GM04504 (cell line): ENCODE results near the gene SH3GL1.

Experiments
- DNase-seq: peaks from one replicate; pipeline ENCODE4 v3.0.0-alpha.2; 2012; ENCODE audit warnings: low read depth

SH3GL1 gene

DNA sequence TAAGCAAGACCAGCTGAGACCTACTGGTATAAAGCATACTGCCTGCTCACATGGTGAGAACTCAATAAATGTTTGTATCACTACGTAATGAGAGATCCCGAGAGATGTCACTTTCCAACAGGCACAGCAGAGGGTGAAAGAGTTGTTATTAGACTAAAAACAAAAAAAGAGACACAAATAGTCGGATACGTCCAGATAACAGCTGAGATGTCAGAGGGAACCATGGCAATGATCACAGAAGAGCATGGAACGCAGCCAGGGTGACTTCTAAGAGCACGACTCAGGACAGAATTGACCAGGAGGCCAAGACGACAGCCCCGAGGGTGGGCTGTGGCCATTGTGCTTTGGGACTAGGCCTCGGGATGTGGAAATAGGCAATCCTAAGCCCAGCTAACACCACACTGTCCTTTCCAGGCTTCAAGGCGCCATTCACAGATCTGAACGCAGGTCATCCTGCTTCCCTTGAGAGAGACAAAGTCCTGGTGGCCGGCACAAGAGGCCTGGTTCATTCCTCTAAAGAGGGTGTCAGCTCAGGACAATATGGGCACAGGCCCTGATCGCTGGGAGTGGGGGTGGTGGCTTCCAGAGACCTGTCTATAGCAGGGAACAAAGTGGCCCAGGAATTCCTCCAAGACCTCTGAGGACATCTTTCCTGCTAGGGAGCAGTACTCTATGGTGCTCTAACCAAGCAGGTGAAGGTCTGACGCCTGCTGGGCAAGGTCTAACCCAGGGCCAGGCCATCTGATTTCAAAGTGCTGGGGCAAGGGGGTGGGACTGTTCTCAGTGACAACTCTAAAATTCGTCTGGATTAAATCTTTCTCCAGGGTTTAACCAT lies 3.2 kb downstream of the SH3GL1 start:
- DNase-seq = no peak

DNA sequence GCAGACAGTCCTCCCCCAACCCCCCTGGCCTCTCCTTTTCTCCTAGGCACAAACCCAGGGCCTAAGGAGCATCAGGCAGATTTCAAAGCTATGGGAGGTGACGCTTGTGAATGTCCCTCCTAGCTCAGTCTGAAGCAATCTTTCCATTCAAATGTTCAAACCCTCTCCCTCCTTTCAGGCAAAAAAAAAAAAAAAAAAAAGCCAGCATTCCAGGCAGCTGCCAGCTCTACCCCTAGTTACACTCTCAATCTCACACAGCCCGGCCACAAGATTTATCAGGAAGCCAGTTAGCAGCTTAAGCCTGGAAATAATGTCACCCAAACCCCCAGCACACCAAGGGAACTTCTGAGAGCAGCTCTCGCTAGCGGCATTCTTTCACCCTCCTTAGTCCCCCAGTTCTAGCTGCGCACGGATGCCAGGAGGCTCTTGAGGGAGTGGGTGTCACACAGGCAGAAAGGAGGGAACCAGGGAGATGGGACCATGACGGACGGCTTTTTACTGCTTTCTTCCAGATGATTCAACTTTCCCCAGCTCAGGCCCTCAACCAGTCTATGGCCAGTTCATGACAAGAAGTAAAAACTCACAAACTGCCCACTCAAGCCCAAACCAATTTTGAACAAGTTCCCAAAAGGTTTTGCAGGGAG lies 6.3 kb downstream of the SH3GL1 start:
- DNase-seq = no peak

DNA sequence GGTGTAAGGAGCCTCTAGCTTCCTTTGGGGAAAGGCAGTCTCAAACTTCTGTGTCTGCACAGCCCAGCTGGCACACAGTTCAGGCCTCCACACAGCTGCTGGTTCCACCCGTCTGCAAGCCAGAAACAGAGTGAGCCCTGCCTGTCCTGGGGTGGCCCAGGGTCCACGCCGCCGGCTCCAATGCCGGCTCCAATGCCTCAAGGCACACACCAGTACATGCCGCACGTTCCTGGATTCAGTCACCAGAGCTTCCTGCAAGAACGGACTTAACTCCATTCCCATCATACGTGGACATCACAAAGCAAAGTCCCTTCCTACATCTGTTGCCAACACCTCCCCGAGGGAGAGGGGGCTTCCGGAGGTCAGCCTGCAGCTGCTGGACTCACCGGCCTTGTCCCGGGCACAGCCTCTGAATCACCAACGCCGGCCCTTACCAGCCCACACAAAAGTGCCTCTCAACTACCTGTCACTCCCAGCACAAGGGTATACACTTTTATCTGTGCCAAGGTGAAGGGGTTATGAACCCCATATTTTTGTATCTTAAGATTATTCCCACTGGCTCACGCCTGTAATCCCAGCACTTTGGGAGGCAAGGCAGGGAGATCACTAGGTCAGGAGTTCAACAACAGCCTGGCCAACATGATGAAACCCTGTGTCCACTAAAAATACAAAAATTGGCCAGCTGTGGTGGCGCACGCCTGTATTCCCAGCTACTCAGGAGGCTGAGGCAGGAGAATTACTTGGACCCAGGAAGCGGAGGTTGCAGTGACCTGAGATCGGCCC lies 8.5 kb downstream of the SH3GL1 start:
- no peak for DNase-seq

DNA sequence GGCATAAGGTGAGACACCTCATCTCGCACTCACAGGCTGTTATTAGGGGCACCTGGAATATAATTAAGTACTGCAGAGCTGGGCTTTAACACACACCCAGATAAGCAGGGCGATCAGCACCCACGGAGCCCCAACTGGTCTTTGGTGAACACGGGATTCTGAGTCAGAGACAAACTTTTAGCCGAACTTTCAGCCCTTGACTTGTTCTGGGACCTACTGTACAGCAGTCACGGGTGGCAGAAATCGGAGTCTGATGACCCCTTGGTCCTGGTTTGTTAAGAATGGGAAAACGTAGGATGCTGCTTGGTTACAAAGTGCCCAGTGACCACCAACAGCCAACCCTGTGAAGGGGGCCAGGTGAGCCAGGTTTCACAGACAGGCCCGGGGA lies 9.0 kb downstream of the SH3GL1 start:
- no peak for DNase-seq

DNA sequence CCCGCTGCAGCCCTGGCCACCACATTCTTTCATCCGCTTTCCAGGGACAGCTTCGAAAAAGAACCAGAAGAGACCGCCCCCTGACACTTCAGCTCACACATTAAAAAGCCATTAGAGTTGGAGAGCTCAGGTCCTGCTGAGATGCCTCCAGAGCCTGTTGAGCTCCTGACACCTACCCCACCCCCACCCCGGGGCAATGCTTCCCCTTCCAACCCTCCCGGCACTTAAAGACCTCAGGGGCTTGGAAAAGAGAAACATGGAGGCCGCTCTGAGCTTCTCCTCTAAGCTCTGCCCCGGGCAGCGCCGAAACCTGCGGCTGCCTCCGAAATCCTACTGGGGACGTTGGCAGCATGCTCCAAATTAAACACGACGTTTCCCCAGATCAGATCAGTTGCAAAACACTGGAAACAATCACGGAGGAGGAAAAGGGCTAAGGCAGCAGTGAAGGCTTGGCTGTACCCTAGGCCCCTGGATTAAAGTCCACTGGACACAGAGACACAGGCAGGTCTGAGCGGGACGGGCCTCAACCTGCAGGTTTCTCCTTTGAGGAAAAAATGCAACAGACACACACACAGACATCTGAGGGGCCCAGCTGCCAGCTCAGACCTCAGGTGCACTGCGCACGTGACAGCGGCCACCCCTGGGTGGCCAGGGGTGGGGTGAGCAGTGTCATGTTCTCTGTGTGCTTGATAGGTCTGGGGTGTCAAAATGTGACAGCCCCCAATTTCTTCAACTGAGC lies 9.6 kb downstream of the SH3GL1 start:
- no peak for DNase-seq

DNA sequence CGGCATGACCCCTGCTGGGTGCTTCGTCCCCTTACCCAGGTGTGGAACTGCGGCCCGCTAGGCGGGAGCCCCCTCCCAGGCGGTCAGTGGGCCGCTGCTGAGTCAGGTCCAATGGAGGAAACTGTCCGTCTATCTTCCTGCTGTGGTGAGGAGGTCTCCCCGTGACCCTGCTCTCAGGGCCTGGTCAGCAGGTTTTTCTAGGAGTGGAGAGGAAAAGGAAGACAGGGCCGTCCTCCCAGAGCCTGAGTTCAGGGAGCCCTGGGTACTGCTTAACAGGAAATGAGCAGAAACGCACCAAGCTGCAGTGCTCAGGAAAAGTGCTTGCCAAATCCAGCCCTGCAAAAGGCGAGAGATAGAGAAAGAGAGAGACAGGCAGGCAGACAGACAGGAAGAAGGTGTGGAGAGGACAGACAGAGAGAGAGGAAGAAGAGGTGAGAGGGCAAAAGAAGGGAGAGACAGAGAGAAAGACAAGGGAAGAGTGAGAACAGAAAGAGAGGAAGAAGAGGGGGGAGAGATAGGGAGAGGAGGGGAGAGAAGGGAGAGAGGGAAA lies 10.3 kb downstream of the SH3GL1 start:
- DNase-seq = no peak

DNA sequence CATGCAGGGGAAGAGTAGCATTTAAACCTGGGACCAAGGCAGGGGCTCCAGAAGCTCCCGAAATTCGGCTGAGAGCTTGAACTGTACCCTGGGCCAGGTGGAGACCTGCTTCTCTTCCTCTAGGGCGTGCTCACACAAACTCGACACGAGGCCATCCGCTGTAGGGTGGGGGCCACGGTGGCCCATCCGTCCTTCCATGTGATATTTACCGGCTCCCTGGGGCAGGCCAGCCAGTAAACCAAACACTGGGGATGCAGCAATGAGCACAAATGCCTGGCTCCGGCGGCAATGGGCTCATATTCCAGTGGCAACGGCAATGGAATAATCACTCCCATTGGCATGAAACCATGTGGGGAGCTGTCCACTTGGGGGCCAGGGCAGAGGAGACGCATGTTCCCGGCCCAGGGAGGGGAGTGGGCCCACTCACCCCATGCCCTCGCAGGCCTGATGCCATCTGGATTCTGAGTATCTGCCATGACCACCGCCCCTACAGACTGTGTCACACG lies 10.8 kb downstream of the SH3GL1 start:
- DNase-seq = no peak

DNA sequence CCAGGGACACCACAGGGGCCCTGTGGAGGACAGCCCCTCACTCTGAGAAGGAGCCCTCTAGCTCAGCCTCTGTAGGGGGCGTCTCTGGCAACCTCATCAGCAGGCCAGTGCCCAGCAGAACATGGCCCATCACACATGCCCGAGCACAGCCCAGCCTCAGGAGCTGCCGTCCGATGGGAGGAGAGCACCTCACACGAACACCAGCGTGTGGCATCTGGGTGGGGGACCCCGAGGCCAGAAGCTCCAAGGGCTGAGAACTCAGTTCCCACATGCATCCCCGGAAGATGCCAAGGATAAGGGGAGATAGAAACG lies 11.3 kb downstream of the SH3GL1 start:
- DNase-seq = no peak

DNA sequence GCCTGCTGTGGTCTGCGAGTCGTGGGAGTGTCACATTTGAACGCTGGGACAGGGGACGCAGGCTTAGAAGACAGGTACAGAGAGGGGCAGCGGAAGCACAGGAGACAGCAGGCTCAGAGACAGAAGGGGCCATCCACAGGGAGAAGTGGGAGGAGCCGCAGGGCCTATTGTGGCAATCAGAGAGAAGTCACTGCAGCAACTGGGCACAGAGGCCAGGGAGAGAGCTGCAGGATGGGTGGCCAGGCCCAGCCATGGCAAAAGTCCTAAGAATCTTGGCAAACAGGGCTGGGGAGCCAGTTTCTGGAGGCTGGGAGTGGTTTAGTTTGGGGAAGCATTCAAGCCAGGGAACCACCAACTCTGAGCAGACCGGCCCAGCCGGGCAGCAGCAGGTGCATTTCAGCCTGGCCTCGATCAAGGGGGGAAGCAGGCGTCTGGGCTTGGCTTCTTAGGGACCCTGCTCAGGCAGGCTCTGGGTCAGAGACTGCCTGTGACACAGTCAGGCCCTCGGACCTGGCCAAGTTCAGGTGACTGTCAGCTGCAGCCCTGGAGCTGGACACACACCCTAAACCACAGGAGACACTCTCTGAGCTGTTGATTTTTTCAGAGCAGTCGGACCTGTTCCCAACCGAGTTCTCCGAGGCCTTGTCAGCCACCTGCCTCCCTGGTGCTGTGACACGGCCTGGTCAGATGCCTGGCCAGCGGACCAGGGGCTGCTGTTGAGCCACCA lies 11.8 kb downstream of the SH3GL1 start:
- no peak for DNase-seq

DNA sequence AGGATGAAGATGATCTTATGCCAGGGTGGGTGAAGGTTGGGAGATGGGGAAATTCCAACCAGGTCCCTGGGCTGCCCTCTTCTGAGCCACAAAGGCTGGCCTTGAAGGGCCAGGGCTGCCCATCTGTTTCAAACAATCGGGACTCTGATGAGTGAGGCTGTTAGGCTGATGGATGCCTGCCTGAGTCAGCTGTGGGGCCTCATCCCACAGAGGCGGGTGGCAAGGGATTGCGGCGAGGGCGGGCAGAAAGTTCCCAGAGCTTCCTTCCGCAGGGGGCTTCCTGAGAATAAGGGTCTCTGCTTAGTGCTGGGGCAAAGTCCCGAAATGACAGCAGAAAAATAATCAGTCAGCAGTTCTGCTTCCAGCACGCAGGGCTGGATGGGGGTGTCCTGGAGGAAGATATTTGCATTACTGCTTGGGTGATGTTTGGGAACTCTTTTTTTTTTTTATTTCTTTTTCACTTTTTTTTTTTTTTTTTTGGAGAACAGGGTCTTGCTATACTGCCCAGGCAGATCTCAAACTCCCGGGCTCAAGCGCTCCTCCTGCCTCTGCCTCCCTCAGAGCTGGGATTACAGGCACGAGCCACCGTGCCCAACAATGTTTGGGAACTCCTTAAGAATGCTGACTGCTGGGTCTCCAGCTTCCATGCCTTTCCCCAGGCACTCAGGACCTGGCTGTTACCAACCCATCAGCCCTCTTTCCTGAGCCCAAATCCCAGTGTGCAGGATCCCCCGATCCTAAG lies 14.1 kb downstream of the SH3GL1 start:
- DNase-seq = no peak

DNA sequence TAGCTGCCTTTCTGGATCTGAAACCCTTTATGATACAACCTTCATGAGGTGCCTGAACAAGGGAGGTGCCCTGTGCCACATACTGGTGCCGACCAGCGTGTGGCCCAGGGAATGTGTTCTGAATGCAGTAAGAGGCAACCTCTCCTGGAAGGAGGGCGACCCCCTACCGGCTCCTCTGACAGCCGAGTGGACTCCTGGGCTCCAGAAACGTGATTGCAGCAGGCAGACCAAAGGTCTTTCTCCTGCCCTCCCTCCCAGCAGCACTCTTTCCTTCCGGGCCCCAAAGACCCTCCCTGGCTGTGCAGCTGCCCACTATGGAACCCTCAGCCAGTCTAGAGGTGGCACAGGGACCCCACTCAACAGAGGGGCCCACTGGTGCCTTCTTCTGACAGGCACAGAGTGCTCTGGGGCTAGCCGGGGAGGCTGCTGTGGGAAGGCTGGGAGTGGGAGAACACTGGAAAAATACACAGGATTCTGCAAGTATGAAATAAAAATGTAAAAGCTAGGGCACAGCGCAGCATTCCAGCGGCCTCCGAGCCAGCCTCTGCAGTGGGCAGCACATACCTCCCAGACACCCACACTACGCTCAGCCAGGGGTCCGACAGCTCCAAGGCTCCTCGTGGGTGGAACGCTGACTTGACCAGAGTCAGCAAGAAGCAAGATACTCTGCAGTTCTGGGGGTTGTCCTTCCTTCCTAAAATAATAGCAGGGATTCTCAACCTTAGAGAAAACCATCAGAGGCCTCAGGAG lies 14.9 kb downstream of the SH3GL1 start:
- no peak for DNase-seq

DNA sequence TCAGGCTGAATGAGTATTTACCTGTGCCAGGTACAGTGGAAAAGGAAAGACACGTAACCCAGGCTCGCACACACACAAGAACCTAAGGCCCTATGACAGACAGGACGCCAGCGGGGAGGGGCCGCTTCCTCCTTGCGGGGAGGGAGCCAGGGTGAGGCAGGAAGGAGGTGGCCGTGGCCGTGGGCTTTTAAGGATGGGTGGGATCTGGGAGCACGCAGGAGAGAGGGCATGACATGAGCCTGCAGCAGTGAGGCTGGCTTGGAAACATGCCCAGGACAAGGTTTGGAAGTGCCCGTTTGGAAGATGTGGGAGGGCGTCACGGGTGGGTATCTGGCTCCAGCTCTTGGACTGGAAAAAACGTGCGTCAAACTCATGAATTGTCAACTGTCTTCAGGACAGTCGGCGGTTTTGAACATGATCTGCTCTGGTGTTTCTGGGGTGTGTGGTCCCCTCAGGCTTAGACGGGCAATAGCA lies 20.1 kb downstream of the SH3GL1 start:
- DNase-seq = no peak

DNA sequence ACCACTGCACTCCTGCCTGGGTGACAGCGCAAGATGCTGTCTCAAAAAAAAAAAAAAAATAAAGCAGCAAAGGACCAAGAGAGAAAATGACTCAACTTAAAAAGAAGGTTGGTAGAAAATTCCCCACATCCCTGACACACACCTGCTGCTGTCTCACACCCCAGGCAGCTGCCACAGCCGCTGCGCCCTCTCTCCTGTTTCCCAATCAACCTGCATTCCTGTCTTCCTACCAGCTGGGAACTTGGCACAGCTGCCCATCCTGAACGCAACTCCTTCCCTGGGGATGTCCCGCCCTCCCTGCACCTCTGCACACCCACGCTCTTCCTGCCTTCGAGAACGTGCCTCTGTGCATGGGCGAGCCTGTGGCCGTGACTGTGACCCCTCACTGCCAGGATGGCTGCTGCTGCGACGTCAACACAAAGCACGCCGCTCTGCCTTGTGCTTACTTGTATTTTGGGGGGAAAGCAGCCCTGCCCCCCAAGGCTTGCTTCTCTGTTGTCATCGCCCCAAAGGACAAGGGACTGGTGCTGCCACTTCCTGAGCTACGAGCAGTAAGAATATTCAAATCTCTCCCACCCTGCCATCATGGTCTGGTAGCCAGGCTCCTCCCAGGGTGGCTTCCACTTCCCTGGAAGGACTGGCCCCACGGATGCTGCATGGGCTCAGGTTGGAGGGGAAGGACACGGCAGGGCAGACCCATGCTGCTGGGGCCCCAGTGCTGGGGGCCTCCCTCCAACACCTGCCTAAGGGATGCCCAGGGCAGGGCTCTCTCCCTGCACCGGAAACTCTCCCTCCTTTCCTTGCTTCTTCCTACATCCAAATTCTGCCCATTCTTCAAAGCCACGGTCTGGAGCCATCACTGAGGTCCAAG lies 20.7 kb downstream of the SH3GL1 start:
- DNase-seq = no peak

DNA sequence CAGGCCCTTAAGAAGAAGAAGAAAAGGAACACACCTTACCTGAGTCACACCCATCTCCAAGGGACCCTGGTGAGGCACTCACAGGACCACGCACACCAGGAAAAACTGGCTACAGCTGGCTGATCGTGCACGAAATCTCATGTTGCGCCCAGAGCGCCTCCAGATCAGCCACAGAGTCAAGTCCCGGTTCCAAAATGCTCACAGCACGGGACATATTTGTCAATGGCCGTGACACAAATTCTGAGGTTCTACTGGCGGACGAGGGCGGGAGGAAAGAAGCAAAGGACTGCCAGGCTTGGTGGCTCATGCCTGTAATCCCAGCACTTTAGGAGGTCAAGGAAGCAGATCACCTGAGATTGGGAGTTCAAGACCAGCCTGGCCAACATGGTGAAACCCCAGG lies 21.5 kb downstream of the SH3GL1 start:
- DNase-seq = no peak

DNA sequence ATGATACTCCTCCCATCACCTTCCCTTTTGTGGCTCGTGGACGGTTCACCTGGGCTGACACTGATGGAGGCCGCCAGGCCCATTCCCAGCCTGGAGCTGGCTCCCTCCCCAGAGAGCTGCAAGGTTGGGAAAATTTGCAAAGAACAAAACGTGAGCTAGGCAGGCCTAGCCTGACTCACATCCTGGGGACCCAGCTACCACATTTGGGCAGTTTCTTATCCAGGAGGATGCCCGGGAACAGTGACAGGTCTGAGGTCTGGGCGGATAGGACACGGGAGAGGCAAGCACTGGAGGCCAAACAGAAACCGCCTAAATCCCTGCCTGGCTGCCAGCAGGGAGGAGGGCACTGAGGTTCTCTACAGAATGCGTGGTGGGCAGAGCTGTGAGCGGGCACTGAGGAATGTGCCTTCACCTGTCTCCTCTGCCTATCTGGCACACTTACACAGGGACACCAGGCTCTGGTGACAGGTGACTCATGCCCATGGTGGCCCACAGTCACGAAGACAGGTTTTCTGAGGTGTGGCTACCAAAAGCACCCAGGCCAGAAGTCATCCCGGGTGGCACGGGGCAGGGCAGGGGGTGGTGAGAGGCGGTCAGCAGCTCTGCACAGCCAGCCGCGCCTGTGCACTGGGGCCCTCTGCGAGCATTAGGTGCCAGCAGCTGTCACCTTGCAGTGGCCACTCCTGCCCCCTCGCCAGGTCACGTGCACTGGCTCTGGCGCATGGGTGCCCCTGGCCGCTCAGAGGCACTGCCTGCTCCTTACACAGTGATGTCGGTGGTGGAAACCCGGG lies 23.2 kb downstream of the SH3GL1 start:
- DNase-seq = no peak

DNA sequence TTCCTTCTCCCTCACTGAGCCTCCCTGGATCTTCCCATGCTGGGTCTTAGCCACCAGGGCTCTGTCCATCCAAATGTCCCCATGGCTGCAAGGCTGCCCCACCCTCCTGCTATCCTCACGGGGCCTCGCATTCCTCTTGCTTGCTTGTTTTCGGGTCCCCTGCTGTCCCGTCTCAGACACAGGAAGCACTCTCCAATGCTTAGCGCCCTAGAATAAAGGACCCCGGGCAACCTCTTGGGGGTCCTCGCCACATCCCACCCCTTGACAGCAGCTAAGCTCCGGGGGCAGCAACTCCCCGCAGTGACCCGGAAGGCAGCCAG lies 23.7 kb downstream of the SH3GL1 start:
- no peak for DNase-seq

DNA sequence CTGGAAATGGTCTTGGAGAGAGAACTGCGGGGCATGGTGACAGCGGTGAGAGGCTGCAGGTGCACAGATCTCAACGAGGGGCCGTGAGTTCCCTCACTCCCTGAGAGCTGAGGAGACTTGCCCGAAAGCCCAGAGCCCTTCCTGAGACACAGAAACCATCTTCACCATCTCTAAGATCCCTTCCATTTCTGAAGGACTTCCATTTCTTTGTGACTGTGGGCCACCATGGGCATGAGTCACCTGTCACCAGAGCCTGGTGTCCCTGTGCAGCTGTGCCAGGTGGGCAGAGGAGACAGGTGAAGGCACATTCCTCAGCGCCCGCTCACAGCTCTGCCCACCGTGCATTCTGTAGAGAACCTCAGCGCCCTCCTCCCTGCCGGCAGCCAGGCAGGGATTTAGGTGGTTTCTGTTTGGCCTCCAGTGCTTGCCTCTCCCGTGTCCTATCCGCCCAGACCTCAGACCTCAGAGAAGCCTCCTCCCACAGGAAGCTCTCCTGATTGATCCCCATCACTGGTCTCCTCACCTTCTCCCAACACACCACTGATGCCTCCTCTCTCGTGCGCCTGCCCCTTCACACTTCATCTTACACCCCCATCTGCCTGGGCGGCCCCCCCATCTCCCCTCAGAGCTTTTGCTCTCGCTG lies 24.2 kb downstream of the SH3GL1 start:
- DNase-seq = no peak
